Measurements from ENCODE around the gene HS6ST3. TPM values are rescaled to one million over a fixed set of nuclear protein-coding genes. Genes with fewer than 3 reads are reported as not detected.

Gene HS6ST3
- total RNA-seq, 4 donors from 2014 or later, result 0.16 to 0.27 TPM; not detected in 2

DNA sequence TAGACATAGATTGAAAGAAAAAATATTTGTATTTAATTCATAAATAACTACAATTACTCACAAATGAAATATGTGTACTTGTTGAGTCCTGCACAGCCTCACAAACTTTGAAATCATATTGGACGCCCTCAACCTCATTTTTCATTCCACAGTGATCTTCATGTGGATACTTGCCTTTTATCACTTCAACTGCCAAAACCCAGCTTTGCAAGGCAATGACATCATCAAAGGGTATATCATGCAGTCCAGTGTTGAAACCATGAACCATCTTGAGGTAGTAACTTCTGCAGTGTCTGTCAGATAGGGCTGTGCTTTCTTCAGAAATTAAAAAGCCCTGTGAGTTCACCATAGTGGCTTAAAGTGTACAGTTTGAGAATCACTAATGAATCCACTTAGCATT is 82.2 kb downstream of the HS6ST3 start:
- TF ChIP-seq CTCF (IDR thresholded peaks at IDR 0.05) (no peak), EP300 (IDR thresholded peaks at IDR 0.05; ENCODE audit: low read depth) (no peak), POLR2A (IDR thresholded peaks at IDR 0.05) (no peak), POLR2AphosphoS5 (IDR thresholded peaks at IDR 0.05) (no peak)
- Histone ChIP-seq H3K27ac (no peak overlapping the region), H3K36me3 (no peaks in the 10 kb centered on the region), H3K4me3 (no peak overlapping the region), H3K27me3 (no peaks in the 10 kb centered on the region), H3K4me1 (no peaks in the 10 kb centered on the region), H3K9me3 (no peaks in the 10 kb centered on the region)
- DNase-seq, result no peak
- intact Hi-C loops (cut with DNase I; ENCODE audit: low total_unique reads), result no loop called here
- in situ Hi-C loops (cut with MboI; ENCODE audit: low pct_ligation_motif_present in 1 of 4, low pct_unique_long_range_greater_than_20kb in 1 of 4, low sequenced_read_pairs in 3 of 4), result no loop called here
- WGBS, 2 donors (ENCODE audit: low coverage in 1 of 2), result 59 to 66% methylated on average over 1 of the region's 1 CpG

DNA sequence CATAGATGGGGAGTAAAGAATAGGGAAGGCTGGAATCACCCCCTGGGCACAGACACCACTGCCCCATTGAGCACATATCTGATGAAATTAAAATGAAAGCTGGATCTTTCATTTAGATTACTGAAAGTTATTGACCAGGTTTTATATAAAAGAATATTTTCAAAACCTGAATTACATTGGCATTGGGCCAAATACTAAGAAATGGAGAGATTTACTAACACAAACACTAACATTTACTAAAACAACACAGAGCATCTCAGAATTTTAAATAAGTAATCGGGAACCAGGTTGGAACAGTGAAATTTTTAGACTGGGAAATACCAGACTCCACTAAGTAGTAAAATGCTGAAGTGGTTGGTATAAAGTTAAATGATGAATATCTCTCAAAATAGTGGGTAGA is 88.9 kb downstream of the HS6ST3 start:
- Histone ChIP-seq H3K9me3 (no peaks in the 10 kb centered on the region), H3K4me1 (peaks cover 0 to 4% (median 0%) of the 10 kb centered on the region in 4 donors), H3K4me3 (no peak overlapping the region), H3K27me3 (no peaks in the 10 kb centered on the region), H3K36me3 (no peaks in the 10 kb centered on the region), H3K27ac (no peak overlapping the region)
- in situ Hi-C loops (cut with MboI; ENCODE audit: low pct_ligation_motif_present in 1 of 4, low pct_unique_long_range_greater_than_20kb in 1 of 4, low sequenced_read_pairs in 3 of 4) (no loop called here), intact Hi-C loops (cut with DNase I; ENCODE audit: low total_unique reads) (no loop called here)
- 89 to 90% methylated on average over 1 of the region's 1 CpG for WGBS, 2 donors (ENCODE audit: low coverage in 1 of 2)
- no peak for TF ChIP-seq EP300 (IDR thresholded peaks at IDR 0.05; ENCODE audit: low read depth)
- no peak for TF ChIP-seq POLR2AphosphoS5 (IDR thresholded peaks at IDR 0.05)
- TF ChIP-seq POLR2A (IDR thresholded peaks at IDR 0.05), result no peak
- no peak for TF ChIP-seq CTCF (IDR thresholded peaks at IDR 0.05)
- DNase-seq, result no peak

DNA sequence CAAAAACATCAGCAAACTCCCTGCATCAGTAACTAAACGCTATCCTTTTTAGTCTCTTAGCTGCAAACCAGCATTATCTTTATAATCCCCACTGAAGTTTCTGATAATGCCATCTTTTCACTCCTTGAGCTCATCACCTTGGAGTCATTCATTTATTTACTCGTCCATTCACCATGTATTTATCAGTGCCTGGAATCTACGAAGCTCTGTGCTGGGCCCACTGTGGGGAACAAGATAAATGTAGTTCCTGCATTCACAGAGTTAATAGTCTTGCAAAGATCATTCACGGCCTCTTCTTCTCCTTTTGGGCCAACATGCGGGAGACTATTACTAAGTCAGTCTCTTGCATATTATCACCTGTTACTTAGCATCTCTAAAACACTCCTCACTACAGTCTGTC is 89.4 kb downstream of the HS6ST3 start:
- H3K4me3 ChIP-seq, result no peak overlapping the region
- in situ Hi-C loops (cut with MboI; ENCODE audit: low pct_ligation_motif_present in 1 of 4, low pct_unique_long_range_greater_than_20kb in 1 of 4, low sequenced_read_pairs in 3 of 4), result no loop called here
- TF ChIP-seq POLR2A (IDR thresholded peaks at IDR 0.05) (no peak), EP300 (IDR thresholded peaks at IDR 0.05; ENCODE audit: low read depth) (no peak), POLR2AphosphoS5 (IDR thresholded peaks at IDR 0.05) (no peak), CTCF (IDR thresholded peaks at IDR 0.05) (no peak)
- WGBS, 2 donors (ENCODE audit: low coverage in 1 of 2), result 69 to 80% methylated on average over 4 to 5 of the region's 5 CpGs
- DNase-seq, result no peak
- H3K27me3 ChIP-seq, result no peaks in the 10 kb centered on the region
- no peak overlapping the region for H3K27ac ChIP-seq
- intact Hi-C loops (cut with DNase I; ENCODE audit: low total_unique reads), result no loop called here
- peaks cover 0 to 4% (median 0%) of the 10 kb centered on the region in 4 donors for H3K4me1 ChIP-seq
- H3K36me3 ChIP-seq, result no peaks in the 10 kb centered on the region
- H3K9me3 ChIP-seq, result no peaks in the 10 kb centered on the region

DNA sequence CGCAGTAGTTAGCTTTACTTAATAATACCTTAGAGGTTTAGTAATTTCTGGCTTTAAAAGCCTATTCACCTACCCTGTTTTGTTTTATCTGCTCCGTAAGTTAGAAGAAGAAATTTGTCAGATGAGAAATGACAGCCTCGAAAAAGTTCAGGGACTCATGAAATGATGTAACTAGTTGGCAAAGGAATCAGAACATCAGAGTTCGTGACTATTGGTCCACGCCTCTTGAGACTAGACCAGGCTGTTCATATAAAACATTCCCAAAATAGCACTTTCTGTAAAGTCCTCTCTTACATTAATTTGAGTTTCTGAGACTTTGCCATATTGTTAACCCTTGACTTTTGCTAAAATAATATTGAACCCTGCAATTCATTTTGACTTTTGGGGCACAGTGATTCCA is 92.0 kb downstream of the HS6ST3 start:
- TF ChIP-seq POLR2AphosphoS5 (IDR thresholded peaks at IDR 0.05), result peak in 1 of 3 donors; percentile 27
- TF ChIP-seq CTCF (IDR thresholded peaks at IDR 0.05), result no peak
- in situ Hi-C loops (cut with MboI; ENCODE audit: low pct_ligation_motif_present in 1 of 4, low pct_unique_long_range_greater_than_20kb in 1 of 4, low sequenced_read_pairs in 3 of 4), result no loop called here

More for the DNA sequence above, 92.0 kb downstream of the HS6ST3 start:
- Histone ChIP-seq H3K4me1 (peaks cover 0 to 4% (median 0%) of the 10 kb centered on the region in 4 donors), H3K27me3 (no peaks in the 10 kb centered on the region), H3K27ac (peak overlapping the region in 1 of 4 donors; percentile 31), H3K9me3 (no peaks in the 10 kb centered on the region), H3K4me3 (no peak overlapping the region), H3K36me3 (no peaks in the 10 kb centered on the region)
- intact Hi-C loops (cut with DNase I; ENCODE audit: low total_unique reads), result no loop called here
- DNase-seq, result no peak
- 37 to 65% methylated on average over 5 of the region's 5 CpGs for WGBS, 2 donors (ENCODE audit: low coverage in 1 of 2)

All from transverse colon (tissue), 4 donors.